Skeletal muscle satellite cell (primary cell): ENCODE results near the gene RAB3GAP1.
"Not testable (repeated sequence)": the region's sequence is repeated elsewhere in the genome, so short reads cannot be mapped to it uniquely, and the experiment has no call there.

ENCODE experiments used
- H3K27me3 ChIP-seq: 2 replicates; pipeline ENCODE4 v1.7.0; 2013; ENCODE audit warnings: low read length; ENCODE audit not compliant: control insufficient read depth, insufficient read depth
- H3K36me3 ChIP-seq: 2 replicates; pipeline ENCODE4 v1.7.0; 2013; ENCODE audit warnings: mild to moderate bottlenecking, control low read depth, low read length; ENCODE audit not compliant: insufficient read depth
- H3K4me1 ChIP-seq: 2 replicates; pipeline ENCODE4 v1.7.0; 2013; ENCODE audit warnings: low read length; ENCODE audit not compliant: control insufficient read depth, insufficient read depth
- H3K4me2 ChIP-seq: 2 replicates; pipeline ENCODE4 v1.7.0; 2013; ENCODE audit warnings: mild to moderate bottlenecking, low read length
- H3K4me3 ChIP-seq: 2 replicates; pipeline ENCODE4 v1.7.0; 2013; ENCODE audit warnings: low read length
- H3K9ac ChIP-seq: 2 replicates; pipeline ENCODE4 v1.7.0; 2013; ENCODE audit warnings: mild to moderate bottlenecking, low read depth, low read length, moderate library complexity
- H3K9me3 ChIP-seq: replicated peaks from 2 replicates; pipeline ENCODE4 v1.7.0; 2013; ENCODE audit warnings: mild to moderate bottlenecking, control low read depth, low read length

The RAB3GAP1 gene

DNA sequence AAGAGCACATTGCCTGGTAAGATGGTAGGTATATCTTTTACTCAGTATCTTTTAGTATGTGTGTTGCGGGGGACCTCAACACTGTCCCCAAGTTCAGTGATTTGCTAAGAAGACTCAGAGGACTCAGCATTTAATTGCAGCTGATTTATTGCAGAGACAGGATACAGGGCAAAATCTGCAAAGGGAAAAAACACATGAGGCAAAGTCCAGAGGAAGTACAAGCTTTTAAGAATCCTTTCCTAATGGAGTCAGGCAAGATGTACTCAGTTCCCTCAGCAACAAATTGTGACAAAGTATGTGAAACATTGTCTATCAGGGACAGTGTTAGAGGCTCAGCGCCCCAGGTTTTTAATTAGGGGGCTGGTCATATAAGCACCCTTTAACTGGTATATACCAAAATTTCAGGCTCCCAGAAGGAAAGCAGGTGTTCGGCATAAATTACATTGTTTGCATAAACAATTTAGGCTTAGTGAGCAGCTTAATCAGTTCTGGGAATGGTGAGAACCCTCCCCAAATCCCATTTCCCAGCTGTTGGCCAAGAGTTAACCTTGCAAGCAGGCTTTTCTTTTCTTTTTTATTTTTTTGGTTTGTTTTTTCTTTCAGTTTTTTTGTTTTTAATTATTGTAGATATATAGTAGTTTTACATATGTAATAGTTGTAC, 41.7 kb downstream of the RAB3GAP1 start:
- Histone ChIP-seq H3K36me3 (peaks cover 17% of the 10 kb centered on the region), H3K27me3 (no peaks in the 10 kb centered on the region), H3K9ac (no peak overlapping the region), H3K4me2 (no peak overlapping the region), H3K9me3 (no peaks in the 10 kb centered on the region), H3K4me3 (no peak overlapping the region), H3K4me1 (peaks cover 15% of the 10 kb centered on the region)

DNA sequence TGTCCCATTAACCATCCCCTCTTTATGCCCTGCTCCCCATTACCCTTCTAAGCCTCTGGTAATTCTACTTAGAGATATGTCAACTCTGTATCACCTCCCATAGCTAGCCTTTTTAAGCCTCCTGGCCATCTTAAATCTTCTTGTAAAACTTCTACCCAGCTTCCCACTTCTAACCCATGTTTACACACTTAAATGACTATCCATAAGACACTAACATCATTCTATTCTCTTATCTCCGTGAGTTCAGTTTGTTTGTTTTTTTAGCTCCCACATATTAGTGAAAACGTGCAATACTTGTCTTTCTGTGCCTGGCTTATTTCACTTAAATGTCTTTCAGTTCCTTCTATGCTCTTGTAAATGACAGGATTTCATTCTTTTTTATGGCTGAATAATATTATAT, 42.4 kb downstream of the RAB3GAP1 start:
- Histone ChIP-seq H3K4me1 (peaks cover 22% of the 10 kb centered on the region), H3K4me3 (no peak overlapping the region), H3K9ac (no peak overlapping the region), H3K9me3 (no peaks in the 10 kb centered on the region), H3K4me2 (no peak overlapping the region), H3K27me3 (no peaks in the 10 kb centered on the region), H3K36me3 (peaks cover 17% of the 10 kb centered on the region)

DNA sequence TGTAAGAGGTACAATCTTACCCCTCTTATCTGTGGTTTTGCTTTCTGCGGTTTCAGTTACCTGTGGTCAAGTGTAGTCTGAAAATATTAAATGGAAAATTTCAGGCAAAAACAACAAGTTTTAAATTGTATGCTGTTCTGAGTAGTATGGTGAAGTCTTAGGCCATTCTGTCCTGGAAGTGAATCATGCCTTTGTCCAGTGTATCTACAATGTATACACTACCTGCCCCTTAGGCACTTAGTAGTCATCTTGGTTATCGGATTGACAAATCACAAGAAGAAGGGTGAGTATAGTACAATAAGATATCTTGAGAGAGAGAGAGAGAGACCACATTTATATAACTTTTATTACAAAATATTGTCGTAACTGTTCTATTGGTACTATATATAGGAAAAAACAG, 43.5 kb downstream of the RAB3GAP1 start:
- Histone ChIP-seq H3K4me2 (no peak overlapping the region), H3K9ac (no peak overlapping the region), H3K9me3 (no peaks in the 10 kb centered on the region), H3K4me3 (no peak overlapping the region), H3K4me1 (peaks cover 24% of the 10 kb centered on the region), H3K36me3 (peaks cover 17% of the 10 kb centered on the region), H3K27me3 (no peaks in the 10 kb centered on the region)

DNA sequence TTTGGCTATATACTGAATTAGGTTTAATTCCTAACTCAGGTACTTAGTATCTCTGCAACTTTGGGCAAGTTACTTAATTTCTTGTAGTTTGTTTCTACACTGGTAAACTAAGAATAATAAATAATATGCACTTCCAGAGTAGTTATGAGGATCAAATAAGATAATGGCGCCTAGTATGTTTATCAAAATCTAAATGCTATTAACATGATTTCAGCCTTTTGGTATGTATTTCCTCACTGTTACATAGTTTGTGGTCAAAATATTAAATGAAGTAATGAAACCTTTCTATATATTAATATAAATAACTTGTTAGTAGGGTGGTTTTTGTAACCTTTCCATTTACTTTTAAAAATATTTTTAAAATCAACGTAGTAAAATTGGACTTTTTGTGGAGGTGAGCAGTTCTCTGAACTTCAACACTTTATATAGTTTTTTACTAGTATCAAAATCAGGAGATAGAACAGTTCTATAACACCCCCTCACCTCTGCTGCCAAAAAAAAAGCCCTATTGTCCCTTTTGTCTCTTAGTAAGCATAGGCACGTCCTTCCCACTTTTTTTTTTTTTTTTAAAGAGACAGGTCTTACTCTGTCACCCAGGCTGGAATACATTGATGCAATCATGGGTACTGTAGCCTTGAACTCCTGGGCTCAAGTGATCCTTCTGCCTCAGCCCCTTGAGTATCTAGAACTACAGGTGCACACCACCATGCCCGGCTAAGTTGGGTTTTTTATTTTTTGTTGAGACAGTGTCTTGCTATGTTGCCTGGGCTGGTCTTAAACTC, 44.8 kb downstream of the RAB3GAP1 start:
- H3K4me1 ChIP-seq, result peaks cover 24% of the 10 kb centered on the region
- peaks cover 17% of the 10 kb centered on the region for H3K36me3 ChIP-seq
- no peak overlapping the region for H3K9ac ChIP-seq
- H3K27me3 ChIP-seq, result no peaks in the 10 kb centered on the region
- no peak overlapping the region for H3K4me2 ChIP-seq
- no peaks in the 10 kb centered on the region for H3K9me3 ChIP-seq
- no peak overlapping the region for H3K4me3 ChIP-seq

DNA sequence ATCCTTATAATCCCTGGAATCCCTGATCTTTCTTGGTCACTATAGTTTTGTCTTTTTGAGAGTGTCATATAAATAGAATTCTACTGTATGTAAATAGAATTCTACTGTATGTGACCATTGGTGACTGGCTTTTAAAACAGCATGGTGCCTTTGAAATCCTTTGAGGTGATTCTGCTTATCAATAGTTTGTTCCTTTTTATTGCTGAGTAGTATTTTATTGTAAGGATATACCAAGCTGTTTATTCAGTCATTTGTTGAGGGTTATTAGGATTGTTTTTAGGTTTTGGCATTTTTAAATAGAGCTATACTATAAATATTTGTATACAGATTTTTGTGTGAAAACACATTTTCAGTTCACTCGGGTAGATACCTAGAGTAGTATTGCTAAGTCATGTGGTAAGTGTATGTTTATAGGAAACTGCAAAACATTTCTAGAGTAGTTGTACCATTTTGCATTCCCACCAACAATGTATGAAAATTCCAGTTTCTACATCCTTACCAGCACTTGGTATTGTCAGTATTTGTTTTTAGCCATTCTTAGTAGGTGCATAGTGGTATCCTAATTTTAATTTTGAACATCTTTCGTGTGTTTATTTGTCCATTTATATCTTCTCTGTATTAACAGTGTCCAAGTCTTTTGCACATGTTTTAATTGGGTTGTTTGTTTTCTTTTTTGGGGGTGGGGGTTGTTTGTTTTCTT, 45.6 kb downstream of the RAB3GAP1 start:
- H3K4me1 ChIP-seq, result peaks cover 23% of the 10 kb centered on the region
- H3K9ac ChIP-seq, result no peak overlapping the region
- H3K4me3 ChIP-seq, result no peak overlapping the region
- H3K36me3 ChIP-seq, result peaks cover 20% of the 10 kb centered on the region
- no peaks in the 10 kb centered on the region for H3K27me3 ChIP-seq
- H3K4me2 ChIP-seq, result no peak overlapping the region
- no peaks in the 10 kb centered on the region for H3K9me3 ChIP-seq

DNA sequence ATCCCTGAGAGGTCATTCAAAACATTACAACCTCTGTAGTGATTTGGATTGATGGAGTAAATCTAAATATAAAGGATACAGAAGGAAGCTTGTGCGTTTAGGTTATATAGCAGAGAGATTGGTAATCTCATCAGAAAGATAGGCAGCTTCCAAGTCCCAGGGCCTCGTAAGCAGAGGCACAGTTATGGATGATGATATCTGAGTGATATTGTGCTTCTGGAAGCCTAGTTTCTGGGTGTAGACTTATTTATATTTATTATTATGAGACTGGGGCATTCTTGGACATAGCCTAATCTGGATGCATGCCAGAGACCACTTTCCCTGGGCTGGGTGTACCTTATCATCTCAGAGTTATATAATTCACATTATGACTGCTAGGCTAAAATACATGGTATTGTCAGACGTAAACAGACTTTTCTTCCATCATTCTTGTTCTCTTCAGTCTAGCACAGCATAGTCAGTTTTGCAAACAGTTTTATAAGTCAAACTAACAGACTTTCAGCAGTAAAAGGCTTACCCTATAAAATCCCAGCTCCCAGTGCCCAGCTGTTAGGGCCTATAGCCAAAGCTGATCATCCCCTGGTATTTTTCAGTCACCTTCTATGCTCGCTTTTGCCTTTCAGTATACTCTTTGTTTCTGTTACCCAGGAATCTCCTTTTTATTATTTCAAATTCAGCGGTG, 47.9 kb downstream of the RAB3GAP1 start:
- Histone ChIP-seq H3K27me3 (no peaks in the 10 kb centered on the region), H3K36me3 (peaks cover 11% of the 10 kb centered on the region), H3K9me3 (no peaks in the 10 kb centered on the region)

DNA sequence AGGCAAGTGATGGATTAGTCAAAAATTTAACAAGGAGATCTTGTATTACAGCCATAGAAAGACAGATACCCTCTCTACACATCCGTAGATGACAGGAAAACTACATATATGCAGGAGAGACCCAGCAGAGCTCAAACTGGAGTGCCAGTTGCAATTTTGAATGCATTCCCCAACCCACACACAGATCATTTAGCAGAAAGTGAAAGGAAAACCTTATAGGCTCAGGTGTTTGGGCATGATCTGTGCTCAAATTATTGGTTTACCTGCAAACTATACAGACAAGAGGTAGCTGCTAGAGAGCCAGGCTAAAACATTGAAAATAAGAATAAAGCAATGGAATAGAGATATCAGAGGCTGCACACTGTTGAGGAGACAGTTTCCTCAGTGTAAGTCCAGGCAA, 51.8 kb downstream of the RAB3GAP1 start:
- no peaks in the 10 kb centered on the region for H3K9me3 ChIP-seq
- H3K36me3 ChIP-seq, result peaks cover 10% of the 10 kb centered on the region
- H3K4me2 ChIP-seq, result no peak overlapping the region
- H3K4me1 ChIP-seq, result peaks cover 8% of the 10 kb centered on the region
- no peaks in the 10 kb centered on the region for H3K27me3 ChIP-seq
- H3K9ac ChIP-seq, result no peak overlapping the region
- H3K4me3 ChIP-seq, result no peak overlapping the region

More for the DNA sequence above, 47.9 kb downstream of the RAB3GAP1 start:
- no peak overlapping the region for H3K9ac ChIP-seq
- no peak overlapping the region for H3K4me3 ChIP-seq
- peaks cover 12% of the 10 kb centered on the region for H3K4me1 ChIP-seq
- H3K4me2 ChIP-seq, result peak overlapping the region; percentile 60

DNA sequence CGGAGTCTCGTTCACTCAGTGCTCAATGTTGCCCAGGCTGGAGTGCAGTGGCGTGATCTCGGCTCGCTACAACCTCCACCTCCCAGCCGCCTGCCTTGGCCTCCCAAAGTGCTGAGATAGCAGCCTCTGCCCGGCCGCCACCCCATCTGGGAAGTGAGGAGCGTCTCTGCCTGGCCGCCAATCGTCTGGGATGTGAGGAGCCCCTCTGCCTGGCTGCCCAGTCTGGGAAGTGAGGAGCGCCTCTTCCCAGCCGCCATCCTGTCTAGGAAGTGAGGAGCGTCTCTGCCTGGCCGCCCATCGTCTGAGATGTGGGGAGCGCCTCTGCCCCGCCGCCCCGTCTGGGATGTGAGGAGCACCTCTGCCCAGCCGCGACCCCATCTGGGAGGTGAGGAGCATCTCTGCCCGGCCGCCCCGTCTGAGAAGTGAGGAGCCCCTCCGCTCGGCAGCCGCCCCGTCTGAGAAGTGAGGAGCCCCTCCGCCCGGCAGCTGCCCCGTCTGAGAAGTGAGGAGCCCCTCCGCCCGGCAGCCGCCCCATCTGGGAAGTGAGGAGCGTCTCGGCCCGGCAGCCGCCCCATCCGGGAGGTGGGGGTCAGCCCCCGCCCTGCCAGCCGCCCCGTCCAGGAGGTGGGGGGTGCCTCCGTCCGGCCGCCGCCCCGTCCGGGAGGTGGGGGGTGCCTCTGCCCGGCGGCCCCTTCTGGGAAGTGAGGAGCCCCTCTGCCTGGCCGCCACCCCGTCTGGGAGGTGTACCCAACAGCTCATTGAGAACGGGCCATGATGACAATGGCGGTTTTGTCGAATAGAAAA, 53.6 kb downstream of the RAB3GAP1 start:
- H3K4me2 ChIP-seq, H3K9me3 ChIP-seq, H3K4me3 ChIP-seq, H3K27me3 ChIP-seq, H3K9ac ChIP-seq, H3K4me1 ChIP-seq: not testable (repeated sequence)
- peaks cover 10% of the 10 kb centered on the region for H3K36me3 ChIP-seq

DNA sequence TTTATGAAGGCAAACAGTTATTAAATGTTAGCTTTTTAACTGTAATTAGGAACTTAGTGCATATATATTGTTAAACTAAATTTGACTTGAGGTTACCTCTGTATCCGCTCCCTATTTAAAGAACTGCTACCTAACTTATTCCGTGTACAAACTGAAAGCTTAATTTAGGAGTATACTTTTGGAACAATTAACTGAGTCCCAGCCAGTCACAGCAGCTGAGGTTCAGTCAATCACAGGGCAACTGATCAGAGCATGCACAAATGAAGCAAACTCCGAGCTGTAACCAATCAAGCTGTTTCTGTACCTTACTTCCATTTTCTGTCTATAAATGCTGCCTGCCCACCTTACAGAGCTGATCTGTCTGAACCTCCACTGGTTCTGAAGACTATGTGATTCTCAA, 61.2 kb downstream of the RAB3GAP1 start:
- H3K4me3 ChIP-seq, result no peak overlapping the region
- H3K9me3 ChIP-seq, result no peaks in the 10 kb centered on the region
- peaks cover 33% of the 10 kb centered on the region for H3K36me3 ChIP-seq
- no peaks in the 10 kb centered on the region for H3K27me3 ChIP-seq
- no peak overlapping the region for H3K4me2 ChIP-seq
- no peak overlapping the region for H3K9ac ChIP-seq
- no peaks in the 10 kb centered on the region for H3K4me1 ChIP-seq

DNA sequence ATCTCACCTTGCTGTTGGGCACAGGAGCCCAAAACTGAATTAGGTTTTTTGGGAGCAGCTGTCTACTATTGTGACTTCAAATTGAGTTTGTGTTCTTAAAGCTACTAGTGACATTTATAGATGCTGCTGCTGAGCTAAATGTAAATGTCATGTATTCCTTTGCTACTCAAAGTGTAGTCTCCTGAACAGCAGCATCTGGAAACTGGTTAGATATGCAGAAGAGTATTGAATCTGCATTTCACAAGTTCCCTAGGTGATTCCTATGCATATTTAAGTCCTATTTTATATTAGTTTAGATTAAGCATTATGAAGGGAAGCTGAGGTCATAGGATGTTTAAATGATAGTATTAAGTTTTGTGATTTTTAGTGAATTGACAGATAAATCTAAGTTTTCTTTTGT, 67.5 kb downstream of the RAB3GAP1 start:
- Histone ChIP-seq H3K4me2 (no peak overlapping the region), H3K4me3 (no peak overlapping the region), H3K4me1 (no peaks in the 10 kb centered on the region), H3K27me3 (no peaks in the 10 kb centered on the region), H3K36me3 (peaks cover 38% of the 10 kb centered on the region), H3K9me3 (no peaks in the 10 kb centered on the region), H3K9ac (no peak overlapping the region)
